GM06990 (cell line): ENCODE results near the gene TEX51.

Source experiments
- DNase-seq: peaks from one replicate; pipeline ENCODE4 v3.0.0-alpha.2; 2011; ENCODE audit not compliant: insufficient read length; ENCODE audit errors: extremely low read depth
- H3K27me3 ChIP-seq: replicated peaks from 2 replicates; pipeline ENCODE4 v1.6.0; 2011; ENCODE audit warnings: low read length; ENCODE audit not compliant: control insufficient read depth, insufficient read depth
- H3K36me3 ChIP-seq: 2 replicates; pipeline ENCODE4 v1.5.1; 2011; ENCODE audit warnings: low read length; ENCODE audit not compliant: control insufficient read depth, insufficient read depth
- H3K4me3 ChIP-seq: replicated peaks from 2 replicates; pipeline ENCODE4 v1.5.1; 2011; ENCODE audit warnings: low read depth, mild to moderate bottlenecking, control low read depth, low read length
- CTCF ChIP-seq: IDR thresholded peaks from 2 replicates; pipeline ENCODE4 v1.5.1; 2011; ENCODE audit warnings: low read length, control low read depth, mild to moderate bottlenecking, inconsistent platforms; ENCODE audit not compliant: insufficient read depth, poor library complexity, severe bottlenecking

The TEX51 gene

GRCh38 chr2:126889071-126889470 is 9.6 kb upstream of the TEX51 start:
- TF ChIP-seq CTCF = no peak
- DNase-seq = no peak
- no peaks in the 10 kb centered on the region; the same call in 1 of the 2 replicates for H3K27me3 ChIP-seq

GRCh38 chr2:126889496-126890135 is 9.1 kb upstream of the TEX51 start:
- H3K36me3 ChIP-seq = no peaks in the 10 kb centered on the region
- DNase-seq = no peak
- no peak for TF ChIP-seq CTCF
- H3K4me3 ChIP-seq = no peak overlapping the region
- no peaks in the 10 kb centered on the region; the same call in 1 of the 2 replicates for H3K27me3 ChIP-seq

More at GRCh38 chr2:126889071-126889470, 9.6 kb upstream of the TEX51 start:
- Histone ChIP-seq H3K36me3 (no peaks in the 10 kb centered on the region), H3K4me3 (no peak overlapping the region)

- TF ChIP-seq CTCF = no peak
- no peak overlapping the region for H3K4me3 ChIP-seq
- DNase-seq = no peak
These were observed 8.6 kb upstream of the TEX51 start for GRCh38 chr2:126890136-126890510.

GRCh38 chr2:126890551-126891450 is 7.9 kb upstream of the TEX51 start:
- DNase-seq = no peak
- H3K27me3 ChIP-seq = no peaks in the 10 kb centered on the region; the same call in 1 of the 2 replicates
- TF ChIP-seq CTCF = no peak
- H3K4me3 ChIP-seq = no peak overlapping the region
- no peaks in the 10 kb centered on the region for H3K36me3 ChIP-seq

More at GRCh38 chr2:126890136-126890510, 8.6 kb upstream of the TEX51 start:
- no peaks in the 10 kb centered on the region; the same call in 1 of the 2 replicates for H3K27me3 ChIP-seq
- H3K36me3 ChIP-seq = no peaks in the 10 kb centered on the region

GRCh38 chr2:126891681-126892500 is 6.8 kb upstream of the TEX51 start:
- no peaks in the 10 kb centered on the region for H3K36me3 ChIP-seq
- H3K4me3 ChIP-seq = no peak overlapping the region
- DNase-seq = no peak
- H3K27me3 ChIP-seq = no peaks in the 10 kb centered on the region; the same call in 1 of the 2 replicates
- TF ChIP-seq CTCF = no peak
